IPS-15b (cell line): ENCODE data around the gene CTAG1A.
A peak's percentile ranks its signal among the peaks of the same experiment; 100 is the strongest.
"Not testable (repeated sequence)": the region's sequence is repeated elsewhere in the genome, so short reads cannot be mapped to it uniquely, and the experiment has no call there.

Experiments
- H3K27me3 ChIP-seq: one replicate; pipeline ENCODE4 v1.6.1; 2013; ENCODE audit warnings: low read length; ENCODE audit not compliant: control insufficient read depth, insufficient read depth
- H3K36me3 ChIP-seq: one replicate; pipeline ENCODE4 v1.6.1; 2013; ENCODE audit warnings: low read length; ENCODE audit not compliant: control insufficient read depth, insufficient read depth
- H3K4me1 ChIP-seq: one replicate; pipeline ENCODE4 v1.6.1; 2013; ENCODE audit warnings: mild to moderate bottlenecking, low read length; ENCODE audit not compliant: control insufficient read depth, insufficient read depth
- H3K4me3 ChIP-seq: one replicate; pipeline ENCODE4 v1.5.1; 2013; ENCODE audit warnings: low read depth, low read length
- H3K9ac ChIP-seq: one replicate; pipeline ENCODE4 v1.6.1; 2013; ENCODE audit warnings: low read depth, mild to moderate bottlenecking, low read length
- H3K9me3 ChIP-seq: one replicate; pipeline ENCODE4 v1.6.1; 2013; ENCODE audit warnings: mild to moderate bottlenecking, low read length; ENCODE audit not compliant: control insufficient read depth, insufficient read depth

CTAG1A gene

DNA sequence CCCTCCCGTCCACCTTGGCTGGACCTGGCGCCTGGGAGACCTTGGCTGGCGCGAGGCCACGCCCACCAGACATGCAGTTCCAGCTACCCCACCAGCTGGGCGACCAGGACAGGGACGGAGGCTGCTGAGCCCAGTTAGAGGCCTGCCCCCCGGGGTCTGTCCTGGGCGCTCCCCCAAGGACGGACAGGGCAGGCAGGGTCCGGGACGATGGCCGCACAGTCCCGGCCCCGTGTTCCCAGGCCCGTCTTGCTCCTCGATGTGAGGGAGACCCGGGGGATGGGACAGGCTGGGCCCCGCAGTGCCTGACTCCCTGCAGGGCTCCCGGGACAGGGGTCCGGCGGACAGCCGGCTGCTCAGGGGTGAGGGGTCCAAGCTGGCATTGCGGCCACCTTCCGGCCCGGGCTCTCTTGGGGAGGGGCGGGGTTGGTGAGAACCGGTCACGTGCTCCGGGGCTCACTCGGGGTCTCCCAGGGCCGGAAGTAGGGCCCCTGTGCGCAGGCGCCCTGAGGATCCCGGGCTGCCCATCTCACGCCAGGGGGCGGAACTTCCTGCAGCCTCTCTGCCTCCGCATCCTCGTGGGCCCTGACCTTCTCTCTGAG, at the start of gene CTAG1A:
Gene CTAG1A (plus strand): TSS at position 549 of the 599 bp plus-strand sequence. CDS start 74 bp downstream, outside the sequence.
- not testable (repeated sequence) for H3K4me1 ChIP-seq, H3K27me3 ChIP-seq, H3K9me3 ChIP-seq, H3K9ac ChIP-seq, H3K36me3 ChIP-seq, H3K4me3 ChIP-seq

GRCh38 chrX:154535892-154536291, 49.0 kb upstream of the CTAG1A start:
- H3K9ac ChIP-seq, result no peak overlapping the region
- H3K36me3 ChIP-seq, result peaks cover 24% of the 10 kb centered on the region
- H3K4me1 ChIP-seq, result no peaks in the 10 kb centered on the region
- no peaks in the 10 kb centered on the region for H3K27me3 ChIP-seq
- no peak overlapping the region for H3K4me3 ChIP-seq
- peaks cover 4% of the 10 kb centered on the region for H3K9me3 ChIP-seq

GRCh38 chrX:154539077-154539476, 45.9 kb upstream of the CTAG1A start:
- Histone ChIP-seq H3K36me3 (peaks cover 21% of the 10 kb centered on the region), H3K9ac (no peak overlapping the region), H3K4me3 (no peak overlapping the region), H3K27me3 (no peaks in the 10 kb centered on the region), H3K4me1 (no peaks in the 10 kb centered on the region), H3K9me3 (peaks cover 1% of the 10 kb centered on the region)

- not testable (repeated sequence) for H3K9ac ChIP-seq, H3K9me3 ChIP-seq, H3K27me3 ChIP-seq, H3K4me1 ChIP-seq, H3K4me3 ChIP-seq
- H3K36me3 ChIP-seq, result peaks cover 20% of the 10 kb centered on the region
These were observed 44.6 kb upstream of the CTAG1A start for GRCh38 chrX:154540365-154540764.

GRCh38 chrX:154540897-154541535, 43.9 kb upstream of the CTAG1A start:
- Histone ChIP-seq H3K9me3 (no peaks in the 10 kb centered on the region), H3K36me3 (peaks cover 19% of the 10 kb centered on the region), H3K27me3 (no peaks in the 10 kb centered on the region), H3K4me1 (no peaks in the 10 kb centered on the region), H3K4me3 (no peak overlapping the region), H3K9ac (no peak overlapping the region)

DNA sequence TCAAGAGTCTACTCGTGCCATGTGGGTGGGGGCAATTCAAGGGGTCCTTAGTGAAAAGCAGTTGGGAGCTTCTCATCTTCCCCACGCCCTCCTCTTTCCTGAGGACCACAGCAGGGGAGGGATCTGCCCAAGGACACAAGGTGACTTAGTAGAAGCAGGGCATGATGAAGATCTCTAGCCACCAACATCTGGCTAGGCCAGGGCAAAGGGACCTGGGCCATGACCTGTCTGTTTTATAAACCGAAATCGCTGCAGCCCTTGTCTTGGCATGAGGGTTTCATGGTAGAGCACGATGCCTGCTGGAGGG, 43.4 kb upstream of the CTAG1A start:
- Histone ChIP-seq H3K4me1 (no peaks in the 10 kb centered on the region), H3K27me3 (no peaks in the 10 kb centered on the region), H3K4me3 (no peak overlapping the region), H3K9ac (no peak overlapping the region), H3K9me3 (no peaks in the 10 kb centered on the region), H3K36me3 (peaks cover 17% of the 10 kb centered on the region)

DNA sequence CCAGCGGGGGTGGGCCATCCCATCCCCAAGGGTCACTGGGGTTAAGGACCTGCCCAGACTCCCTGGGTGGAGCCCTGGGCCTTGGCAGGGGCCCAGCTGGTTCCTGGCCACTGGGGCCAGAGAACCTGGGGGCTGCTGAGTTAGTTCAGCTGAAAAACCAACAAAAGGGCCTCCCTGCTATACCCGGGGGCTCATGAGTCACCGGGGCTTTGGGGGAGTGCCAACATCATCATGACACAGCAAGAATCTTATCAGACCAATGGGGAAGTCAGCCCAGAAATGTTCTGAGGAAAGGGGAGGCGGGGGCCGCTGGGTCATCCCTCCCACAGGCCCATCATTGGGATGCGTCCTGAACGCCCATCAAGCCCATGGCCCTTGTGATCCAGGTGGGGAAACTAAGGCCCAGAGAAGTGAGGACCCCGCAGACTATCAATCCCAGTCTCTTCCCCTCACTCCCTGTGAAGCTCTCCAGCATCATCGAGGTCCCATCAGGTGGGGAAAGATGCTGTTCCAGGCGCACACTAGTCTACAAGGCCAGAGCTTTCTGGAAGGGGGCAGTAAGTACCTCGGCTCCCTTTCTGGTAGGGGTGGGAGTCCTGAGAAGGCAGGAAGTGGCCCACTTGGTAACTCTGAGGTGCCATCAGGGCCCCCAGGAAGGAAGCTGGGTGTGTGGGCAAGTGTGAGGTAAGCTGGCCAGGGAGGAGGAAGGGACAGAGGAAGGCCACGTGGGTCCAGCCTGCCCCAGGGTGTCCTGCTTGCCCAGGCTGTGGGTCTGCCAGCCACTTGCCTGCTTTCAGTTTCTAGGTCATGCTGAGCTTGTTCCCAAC, 42.8 kb upstream of the CTAG1A start:
- H3K9ac ChIP-seq, result no peak overlapping the region
- no peaks in the 10 kb centered on the region for H3K27me3 ChIP-seq
- peaks cover 17% of the 10 kb centered on the region for H3K36me3 ChIP-seq
- no peak overlapping the region for H3K4me3 ChIP-seq
- no peaks in the 10 kb centered on the region for H3K9me3 ChIP-seq
- no peaks in the 10 kb centered on the region for H3K4me1 ChIP-seq

DNA sequence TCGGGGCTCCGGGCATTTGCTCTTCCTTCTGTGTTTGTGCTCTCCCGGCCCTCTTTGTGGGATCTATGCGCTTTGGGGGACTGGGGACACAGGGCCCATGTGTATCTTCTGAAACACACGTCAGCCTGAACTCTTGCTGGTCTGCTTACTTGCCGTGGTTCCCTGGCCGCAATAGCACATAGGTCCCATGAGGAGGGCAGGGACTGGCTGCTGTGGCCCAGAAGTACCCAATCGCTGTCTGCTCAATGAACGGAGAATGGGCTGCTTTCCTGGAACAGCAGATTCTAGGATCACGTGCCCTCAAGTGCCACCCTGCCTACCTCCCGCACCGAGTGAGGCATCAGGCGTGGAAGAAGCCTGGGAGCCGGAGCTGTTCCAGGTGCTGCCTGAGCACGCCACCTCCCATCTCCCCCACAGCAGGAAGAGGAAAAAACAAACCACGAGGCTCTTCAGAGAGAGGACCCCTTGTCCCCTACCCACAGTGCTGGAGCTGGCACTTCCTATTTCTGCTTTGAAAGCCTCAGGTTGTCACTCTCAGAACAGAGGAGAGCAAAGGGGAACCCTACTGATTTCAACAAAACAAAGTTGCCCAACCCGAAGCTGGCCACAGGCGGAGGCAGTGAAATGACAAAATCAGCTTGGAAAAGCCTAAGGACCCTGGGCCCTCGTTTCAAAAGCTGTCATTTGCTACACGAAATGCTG, 42.1 kb upstream of the CTAG1A start:
- Histone ChIP-seq H3K9me3 (no peaks in the 10 kb centered on the region), H3K36me3 (peaks cover 20% of the 10 kb centered on the region), H3K4me1 (no peaks in the 10 kb centered on the region), H3K4me3 (no peak overlapping the region), H3K9ac (no peak overlapping the region), H3K27me3 (no peaks in the 10 kb centered on the region)

GRCh38 chrX:154545673-154546274, 39.2 kb upstream of the CTAG1A start:
- Histone ChIP-seq H3K27me3 (no peaks in the 10 kb centered on the region), H3K4me3 (peak overlapping the region; percentile 66), H3K36me3 (peaks cover 18% of the 10 kb centered on the region), H3K9me3 (no peaks in the 10 kb centered on the region), H3K4me1 (no peaks in the 10 kb centered on the region), H3K9ac (peak overlapping the region; percentile 8)

DNA sequence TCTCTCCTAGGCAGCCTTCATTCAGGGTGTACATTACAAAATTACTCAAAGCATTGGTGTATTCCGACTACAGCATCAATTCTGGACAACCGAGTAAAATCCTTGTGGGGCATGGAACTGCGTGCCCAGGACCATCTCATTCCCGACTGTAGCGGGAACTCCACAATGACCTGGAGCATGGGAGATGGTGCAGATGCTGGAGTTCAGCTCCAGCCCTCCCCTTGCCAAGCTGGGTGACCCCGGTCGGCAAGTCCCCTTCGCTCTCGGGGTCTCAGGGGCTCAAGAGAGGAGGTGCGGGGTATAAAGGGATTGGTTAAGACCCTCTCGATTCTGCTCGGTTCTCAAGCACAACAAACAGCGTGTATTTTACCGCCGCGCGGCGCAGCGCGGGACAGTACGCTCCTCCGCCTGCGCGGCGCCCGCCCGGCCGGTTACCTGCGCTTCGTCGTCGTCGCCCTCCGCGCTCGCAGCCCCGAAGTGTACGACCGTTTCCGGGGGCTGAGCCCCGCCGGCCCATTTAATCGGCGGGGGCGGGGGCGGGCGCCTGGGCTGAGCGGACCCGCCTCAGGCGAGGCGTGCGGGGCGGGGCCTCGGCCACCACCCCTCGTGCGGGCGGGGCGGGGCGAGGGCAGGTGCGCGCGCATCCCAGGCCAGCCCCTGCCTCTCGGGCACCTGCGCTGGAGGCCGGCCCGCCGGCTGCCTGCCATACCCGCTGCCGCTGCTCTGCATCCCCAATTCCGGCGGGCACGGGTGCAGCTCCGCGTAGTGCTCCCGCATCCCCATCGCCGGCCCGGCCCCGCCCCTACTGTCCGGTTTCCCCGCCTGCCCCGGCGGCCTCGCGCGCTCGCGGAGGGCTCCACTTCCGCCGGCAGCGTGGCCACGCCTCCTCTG, 38.3 kb upstream of the CTAG1A start, which contains the start of gene G6PD:
Gene G6PD (minus strand): TSS at position 493 of the 891 bp plus-strand sequence. CDS start 691 bp downstream, outside the sequence.
- H3K4me3 ChIP-seq, result peak within 1 kb of the TSS; percentile 89
- no peaks in the 10 kb centered on the region for H3K27me3 ChIP-seq
- H3K36me3 ChIP-seq, result peaks cover 13% of the 10 kb centered on the region
- H3K4me1 ChIP-seq, result no peaks in the 10 kb centered on the region
- no peaks in the 10 kb centered on the region for H3K9me3 ChIP-seq
- peak within 1 kb of the TSS; percentile 8 for H3K9ac ChIP-seq
